Ovary (tissue), 10 donors: ENCODE results near the gene DBH. TPM values are rescaled to one million over a fixed set of nuclear protein-coding genes. Genes with fewer than 3 reads are reported as not detected.

ENCODE experiments used
- DNase-seq, 5 donors: peaks; one replicate each; pipeline ENCODE4 v3.0.0-alpha.2; 2019 to 2020
- H3K27ac ChIP-seq, 2 donors: fragments of 200-600 bp; one replicate each; pipeline versions ENCODE4 v1.5.1 to v1.8.0; 2019 to 2022
- H3K27me3 ChIP-seq: fragments of 200-600 bp; one replicate; pipeline ENCODE4 v1.8.0; 2022
- H3K36me3 ChIP-seq: fragments of 200-600 bp; sonication (generic); one replicate; pipeline ENCODE4 v1.5.1; 2019
- H3K4me1 ChIP-seq: one replicate; pipeline ENCODE4 v1.8.1; 2013; ENCODE audit warnings: mild to moderate bottlenecking, moderate library complexity; ENCODE audit not compliant: insufficient read depth
- H3K4me3 ChIP-seq: fragments of 200-600 bp; sonication (generic); one replicate; pipeline ENCODE4 v1.5.1; 2017
- H3K9me3 ChIP-seq, 2 donors: fragments of 200-600 bp in 1 of 2; sonication (generic) in 1 of 2; one replicate each; pipeline versions ENCODE4 v1.5.1 to v1.8.1; 2013 to 2019; ENCODE audit warnings: mild to moderate bottlenecking in 1 of 2, moderate library complexity in 1 of 2
- EP300 ChIP-seq: sonication (generic); formaldehyde crosslinking; IDR thresholded peaks from one replicate; pipeline ENCODE4 v1.6.1; 2017; ENCODE audit warnings: antibody characterized with exemption
- POLR2A ChIP-seq: fragments of 450-650 bp; IDR thresholded peaks from one replicate; pipeline ENCODE4 v1.6.1; 2017; ENCODE audit warnings: antibody characterized with exemption, mild to moderate bottlenecking, moderate library complexity
- WGBS, 3 donors: extraction: QIAGEN DNeasy Blood & Tissue Kit in 1 of 3; methylation state at CpG; one replicate each; pipeline versions ENCODE4 v1.1.5 to v1.1.7; 2013 to 2017; 5-methylcytosine and 5-hydroxymethylcytosine counted together
- intact Hi-C, 4 donors: fragments of 100-400 bp; cut with DNase I; formaldehyde crosslinking; loops; one replicate each; pipeline versions ENCODE4 v1.11.0 to v1.15.1; 2022 to 2023
- long read RNA-seq, 3 donors: library from polyadenylated mRNA in 2 of 3; unstranded in 2 of 3; transcript quantifications; one replicate each; pipeline ENCODE4 v2.0.0 and lab custom pipeline, GENCODE V29; 2021 to 2026
- polyA plus RNA-seq, 2 donors: library from polyadenylated mRNA; stranded (reverse); fragments of 200-250 nt in 1 of 2; fragments of 350-450 nt in 1 of 2; fragmentation: Illumina TruSeq in 1 of 2; extraction: RNeasy Lipid Tissue Mini Kit (QIAGEN cat#74804) in 1 of 2; gene quantifications; one replicate each; pipeline ENCODE4 v1.2.3, GENCODE V29; 2013 to 2014
- total RNA-seq, 7 donors: library from RNA; depleted of rRNA in 2 of 7; stranded (reverse); fragments of >200 nt in 2 of 7; fragmentation: NEBNext Ultra II Directional in 3 of 7; extraction: Animal tissue kit (Norgen Biotek cat#: 25700) in 3 of 7; gene quantifications; one replicate each; pipeline versions ENCODE4 v1.1.0 to v1.2.4, GENCODE V29; 2016 to 2023
- TF ChIP-seq, protein P1 (sequence below), 3 donors: fragments of 450-650 bp in 2 of 3; fragments of 200-600 bp in 1 of 3; IDR thresholded peaks; one replicate each; pipeline versions ENCODE4 v1.5.1 to v1.8.0; 2016 to 2022; ENCODE audit warnings: antibody characterized with exemption in 3 of 3, mild to moderate bottlenecking in 1 of 3
- donor health status: DM: no; HTN: no; CAD: no; lungs with moderate emphysema.
- donor health status: DM: no; HTN: no; CAD: no.
- donor health status: Bipolar disorder and iron deficiency.
- donor health status: DM: yes; HTN: yes; CAD: no.
- donor health status: DM: no; HTN: no; CAD: no.
- donor health status: DM: yes; HTN: yes; CAD: no.

The DBH gene
- total RNA-seq (not detected), polyA plus RNA-seq (under 1 TPM in 1 of 2 donors, not detected in 1; 0.28 TPM)
- long read RNA-seq, donor 1: 0 reads
- long read RNA-seq, donor 2: 0 reads
- long read RNA-seq, donor 3: 0 reads

GRCh38 chr9:133635533-133636531, at the start of gene DBH:
TSS of gene DBH (plus strand) at chr9:133636363. CDS start at chr9:133636372, 9 bp downstream.
- Histone ChIP-seq H3K4me3 (no peak within 1 kb of the TSS), H3K36me3 (no peaks in the 10 kb centered on the region), H3K9me3 (no peaks in the 10 kb centered on the region), H3K27me3 (no peaks in the 10 kb centered on the region), H3K4me1 (no peaks in the 10 kb centered on the region), H3K27ac (no peak within 1 kb of the TSS)
- WGBS, 3 donors: 89 to 92% (median 90%) methylated on average over 22 to 24 of the region's 24 CpGs
- intact Hi-C loops: no loop called here
- TF ChIP-seq, protein P1, sequence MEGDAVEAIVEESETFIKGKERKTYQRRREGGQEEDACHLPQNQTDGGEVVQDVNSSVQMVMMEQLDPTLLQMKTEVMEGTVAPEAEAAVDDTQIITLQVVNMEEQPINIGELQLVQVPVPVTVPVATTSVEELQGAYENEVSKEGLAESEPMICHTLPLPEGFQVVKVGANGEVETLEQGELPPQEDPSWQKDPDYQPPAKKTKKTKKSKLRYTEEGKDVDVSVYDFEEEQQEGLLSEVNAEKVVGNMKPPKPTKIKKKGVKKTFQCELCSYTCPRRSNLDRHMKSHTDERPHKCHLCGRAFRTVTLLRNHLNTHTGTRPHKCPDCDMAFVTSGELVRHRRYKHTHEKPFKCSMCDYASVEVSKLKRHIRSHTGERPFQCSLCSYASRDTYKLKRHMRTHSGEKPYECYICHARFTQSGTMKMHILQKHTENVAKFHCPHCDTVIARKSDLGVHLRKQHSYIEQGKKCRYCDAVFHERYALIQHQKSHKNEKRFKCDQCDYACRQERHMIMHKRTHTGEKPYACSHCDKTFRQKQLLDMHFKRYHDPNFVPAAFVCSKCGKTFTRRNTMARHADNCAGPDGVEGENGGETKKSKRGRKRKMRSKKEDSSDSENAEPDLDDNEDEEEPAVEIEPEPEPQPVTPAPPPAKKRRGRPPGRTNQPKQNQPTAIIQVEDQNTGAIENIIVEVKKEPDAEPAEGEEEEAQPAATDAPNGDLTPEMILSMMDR (IDR thresholded peaks at IDR 0.05): no peak
- TF ChIP-seq EP300 (no peak), POLR2A (no peak)
- no peak for DNase-seq

DNA sequence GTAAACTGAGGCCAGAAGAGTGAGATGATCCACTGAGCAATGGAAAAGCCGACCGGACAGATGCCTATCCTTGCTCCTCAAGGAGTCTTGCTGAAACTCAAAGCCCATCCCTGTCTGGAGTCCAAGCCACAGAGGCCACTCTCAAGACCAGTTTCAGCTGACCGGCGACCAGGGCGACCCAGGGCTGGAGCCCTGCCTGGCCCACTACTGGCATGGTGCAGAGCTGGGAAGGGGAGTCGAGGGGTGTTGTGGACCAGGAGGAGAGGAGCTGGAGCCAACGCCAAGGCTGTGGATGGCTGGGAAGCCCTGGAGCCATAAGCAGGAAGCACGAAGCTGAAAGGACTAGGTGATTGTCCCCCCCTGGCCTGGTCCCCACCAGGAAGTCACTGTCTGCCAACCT, 49.1 kb upstream of the DBH start:
- TF ChIP-seq, protein P1 (IDR thresholded peaks at IDR 0.05): no peak
- no peak for TF ChIP-seq EP300
- TF ChIP-seq POLR2A: no peak
- intact Hi-C loops: loop anchor here in 1 of 4 donors (10.0 kb wide), 1 partner anchor 128 kb away; no protein-coding TSS in a partner anchor

GRCh38 chr9:133587466-133587865, 48.7 kb upstream of the DBH start:
- Histone ChIP-seq H3K27me3 (no peaks in the 10 kb centered on the region), H3K27ac (no peak overlapping the region), H3K4me1 (peaks cover 1% of the 10 kb centered on the region), H3K9me3 (no peaks in the 10 kb centered on the region), H3K36me3 (no peaks in the 10 kb centered on the region), H3K4me3 (no peak overlapping the region)
- DNase-seq: no peak
- intact Hi-C loops: loop anchor here in 1 of 4 donors (10.0 kb wide), 1 partner anchor 127 kb away; no protein-coding TSS in a partner anchor
- TF ChIP-seq, protein P1 (IDR thresholded peaks at IDR 0.05): no peak
- no peak for TF ChIP-seq EP300
- TF ChIP-seq POLR2A: no peak
- 75 to 84% (median 80%) methylated on average over 6 of the region's 6 CpGs for WGBS, 3 donors

More for the DNA sequence above, 49.1 kb upstream of the DBH start:
- H3K36me3 ChIP-seq: no peaks in the 10 kb centered on the region
- no peak overlapping the region for H3K27ac ChIP-seq
- WGBS, 3 donors: 80 to 85% (median 82%) methylated on average over 8 of the region's 8 CpGs
- no peak overlapping the region for H3K4me3 ChIP-seq
- H3K9me3 ChIP-seq: no peaks in the 10 kb centered on the region
- DNase-seq: no peak
- H3K4me1 ChIP-seq: peaks cover 2% of the 10 kb centered on the region
- H3K27me3 ChIP-seq: no peaks in the 10 kb centered on the region

DNA sequence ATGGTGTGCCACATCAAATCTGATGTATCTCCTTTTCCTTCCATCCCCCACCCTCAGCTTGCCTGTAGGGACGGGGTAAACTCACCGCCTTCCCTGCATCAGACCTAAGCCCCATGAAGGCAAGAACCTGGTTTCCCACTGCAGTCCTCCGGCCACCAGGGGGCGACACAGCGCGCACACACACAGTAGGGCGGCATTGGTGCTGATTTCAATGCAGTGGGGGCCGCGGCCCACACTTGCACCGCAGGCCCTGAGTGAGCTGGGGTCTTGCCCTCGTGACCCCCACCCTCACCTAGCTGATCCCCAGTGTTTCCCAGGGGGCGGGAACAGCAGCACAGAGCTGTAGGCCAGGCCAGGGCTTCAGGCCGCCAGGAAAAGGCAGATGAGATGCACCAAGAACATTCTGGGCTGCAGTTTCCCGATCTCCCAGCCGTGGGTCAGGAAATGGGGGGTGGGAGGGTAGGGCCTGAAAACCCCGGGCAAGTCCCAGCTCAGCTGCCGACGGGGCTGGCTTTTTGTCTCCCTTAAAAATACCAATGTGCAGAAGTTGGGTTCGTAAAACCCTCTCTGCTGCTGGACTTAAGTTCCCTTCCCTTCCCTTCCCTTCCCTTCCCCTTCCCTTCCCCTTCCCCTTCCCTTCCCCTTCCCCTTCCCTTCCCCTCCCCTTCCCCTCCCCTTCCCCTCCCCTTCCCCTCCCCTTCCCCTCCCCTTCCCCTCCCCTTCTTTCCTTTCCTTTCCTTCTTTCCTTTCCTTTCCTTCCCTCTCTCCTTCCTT, 46.5 kb upstream of the DBH start:
- 43 to 48% (median 45%) methylated on average over 19 of the region's 19 CpGs for WGBS, 3 donors
- Histone ChIP-seq H3K36me3 (no peaks in the 10 kb centered on the region), H3K4me1 (peaks cover 1% of the 10 kb centered on the region), H3K9me3 (no peaks in the 10 kb centered on the region), H3K27ac (no peak overlapping the region), H3K4me3 (no peak overlapping the region), H3K27me3 (no peaks in the 10 kb centered on the region)
- intact Hi-C loops: loop anchor here in 1 of 4 donors (10.0 kb wide), 1 partner anchor 125 kb away; no protein-coding TSS in a partner anchor
- no peak for DNase-seq
- TF ChIP-seq POLR2A (no peak), EP300 (no peak)
- TF ChIP-seq, protein P1 (IDR thresholded peaks at IDR 0.05): no peak
